Mesenchymal stem cell (in vitro differentiated cells and primary cell): ENCODE data around the gene SLC49A3.

Experiments
- DNase-seq: peaks from one replicate; pipeline ENCODE4 v3.0.0-alpha.2; 2013
- H2AFZ ChIP-seq: one replicate; pipeline ENCODE4 v1.6.1; 2013; ENCODE audit warnings: low read depth, mild to moderate bottlenecking, control low read depth, inconsistent platforms, low read length, moderate library complexity
- H2AK5ac ChIP-seq: 2 replicates; pipeline ENCODE4 v1.6.1; 2013; ENCODE audit warnings: low read length, moderate library complexity, mild to moderate bottlenecking, inconsistent platforms; ENCODE audit not compliant: severe bottlenecking
- H2BK120ac ChIP-seq: one replicate; pipeline ENCODE4 v1.6.1; 2013; ENCODE audit warnings: low read depth, mild to moderate bottlenecking, inconsistent platforms, low read length, moderate library complexity
- H2BK12ac ChIP-seq, 2 experiments: one replicate each; pipeline ENCODE4 v1.6.1; 2013; ENCODE audit warnings: inconsistent platforms in 2 of 2, low read length in 2 of 2, mild to moderate bottlenecking in 2 of 2, moderate library complexity in 2 of 2, control low read depth in 1 of 2
- H2BK15ac ChIP-seq: one replicate; pipeline ENCODE4 v1.6.1; 2013; ENCODE audit warnings: mild to moderate bottlenecking, low read depth, inconsistent platforms; ENCODE audit not compliant: poor library complexity, severe bottlenecking
- H2BK5ac ChIP-seq: 2 replicates; pipeline ENCODE4 v1.6.1; 2013; ENCODE audit warnings: low read depth, mild to moderate bottlenecking, low read length, control low read depth, inconsistent platforms; ENCODE audit not compliant: poor library complexity, severe bottlenecking
- H3K14ac ChIP-seq, 2 experiments: one replicate each; pipeline ENCODE4 v1.6.1; 2013; ENCODE audit warnings: inconsistent platforms in 2 of 2, low read length in 2 of 2, control low read depth in 1 of 2, mild to moderate bottlenecking in 1 of 2, moderate library complexity in 1 of 2
- H3K18ac ChIP-seq, 2 experiments: one replicate each; pipeline ENCODE4 v1.6.1; 2013; ENCODE audit warnings: inconsistent platforms in 2 of 2, low read length in 2 of 2, control low read depth in 1 of 2, low read depth in 1 of 2, mild to moderate bottlenecking in 1 of 2
- H3K23ac ChIP-seq, 2 experiments: one replicate each; pipeline ENCODE4 v1.6.1; 2013; ENCODE audit warnings: inconsistent platforms in 2 of 2, low read length in 2 of 2, mild to moderate bottlenecking in 2 of 2, moderate library complexity in 2 of 2, control low read depth in 1 of 2
- H3K27ac ChIP-seq: 2 replicates; pipeline ENCODE4 v1.5.1; 2013; ENCODE audit warnings: mild to moderate bottlenecking, moderate library complexity, low read length, control low read depth, inconsistent platforms; ENCODE audit not compliant: poor library complexity, severe bottlenecking
- H3K27me3 ChIP-seq, 2 experiments: 2 replicates each; pipeline versions ENCODE4 v1.6.1 to v1.7.0; 2013; ENCODE audit warnings: low read length in 2 of 2, mild to moderate bottlenecking in 2 of 2, moderate library complexity in 2 of 2, control low read depth in 1 of 2, inconsistent platforms in 1 of 2; ENCODE audit not compliant: control insufficient read depth in 1 of 2, insufficient read depth in 1 of 2
- H3K36me3 ChIP-seq, 2 experiments: 2 replicates each; pipeline versions ENCODE4 v1.6.1 to v1.7.0; 2013; ENCODE audit warnings: low read length in 2 of 2, control low read depth in 1 of 2, inconsistent platforms in 1 of 2, low read depth in 1 of 2, mild to moderate bottlenecking in 1 of 2; ENCODE audit not compliant: insufficient read depth in 2 of 2, control insufficient read depth in 1 of 2
- H3K4ac ChIP-seq, 2 experiments: one replicate each; pipeline ENCODE4 v1.6.1; 2013; ENCODE audit warnings: inconsistent platforms in 2 of 2, low read length in 2 of 2, mild to moderate bottlenecking in 2 of 2, moderate library complexity in 2 of 2, control low read depth in 1 of 2, low read depth in 1 of 2
- H3K4me1 ChIP-seq: 2 replicates; pipeline ENCODE4 v1.6.1; 2013; ENCODE audit warnings: low read depth, low read length, control low read depth; ENCODE audit not compliant: control insufficient read depth, insufficient read depth
- H3K4me2 ChIP-seq: 2 replicates; pipeline ENCODE4 v1.6.1; 2013; ENCODE audit warnings: low read length, mild to moderate bottlenecking, inconsistent platforms; ENCODE audit not compliant: poor library complexity, severe bottlenecking
- H3K4me3 ChIP-seq, 2 experiments: 2 replicates each; pipeline versions ENCODE4 v1.5.1 to v1.7.0; 2013; ENCODE audit warnings: low read length in 2 of 2, mild to moderate bottlenecking in 2 of 2, control low read depth in 1 of 2, low read depth in 1 of 2; ENCODE audit not compliant: insufficient read depth in 1 of 2
- H3K79me1 ChIP-seq: replicated peaks from 2 replicates; pipeline ENCODE4 v1.6.1; 2013; ENCODE audit warnings: mild to moderate bottlenecking, control low read depth, low read length, inconsistent platforms; ENCODE audit not compliant: poor library complexity, severe bottlenecking
- H3K9ac ChIP-seq: 2 replicates; pipeline ENCODE4 v1.7.0; 2013; ENCODE audit warnings: mild to moderate bottlenecking, low read length, moderate library complexity
- H3K9me3 ChIP-seq: 2 replicates; pipeline ENCODE4 v1.7.0; 2013; ENCODE audit warnings: mild to moderate bottlenecking, low read length; ENCODE audit not compliant: control insufficient read depth
- H4K8ac ChIP-seq: one replicate; pipeline ENCODE4 v1.6.1; 2013; ENCODE audit warnings: inconsistent platforms, mild to moderate bottlenecking, low read length, moderate library complexity
- H4K91ac ChIP-seq: one replicate; pipeline ENCODE4 v1.6.1; 2013; ENCODE audit warnings: mild to moderate bottlenecking, low read length, inconsistent platforms
- whole genome bisulfite sequencing: methylation state at CpG from one replicate; pipeline ENCODE4 v1.1.7; 2013; ENCODE audit warnings: mixed read lengths; 5-methylcytosine and 5-hydroxymethylcytosine counted together

SLC49A3 gene

DNA sequence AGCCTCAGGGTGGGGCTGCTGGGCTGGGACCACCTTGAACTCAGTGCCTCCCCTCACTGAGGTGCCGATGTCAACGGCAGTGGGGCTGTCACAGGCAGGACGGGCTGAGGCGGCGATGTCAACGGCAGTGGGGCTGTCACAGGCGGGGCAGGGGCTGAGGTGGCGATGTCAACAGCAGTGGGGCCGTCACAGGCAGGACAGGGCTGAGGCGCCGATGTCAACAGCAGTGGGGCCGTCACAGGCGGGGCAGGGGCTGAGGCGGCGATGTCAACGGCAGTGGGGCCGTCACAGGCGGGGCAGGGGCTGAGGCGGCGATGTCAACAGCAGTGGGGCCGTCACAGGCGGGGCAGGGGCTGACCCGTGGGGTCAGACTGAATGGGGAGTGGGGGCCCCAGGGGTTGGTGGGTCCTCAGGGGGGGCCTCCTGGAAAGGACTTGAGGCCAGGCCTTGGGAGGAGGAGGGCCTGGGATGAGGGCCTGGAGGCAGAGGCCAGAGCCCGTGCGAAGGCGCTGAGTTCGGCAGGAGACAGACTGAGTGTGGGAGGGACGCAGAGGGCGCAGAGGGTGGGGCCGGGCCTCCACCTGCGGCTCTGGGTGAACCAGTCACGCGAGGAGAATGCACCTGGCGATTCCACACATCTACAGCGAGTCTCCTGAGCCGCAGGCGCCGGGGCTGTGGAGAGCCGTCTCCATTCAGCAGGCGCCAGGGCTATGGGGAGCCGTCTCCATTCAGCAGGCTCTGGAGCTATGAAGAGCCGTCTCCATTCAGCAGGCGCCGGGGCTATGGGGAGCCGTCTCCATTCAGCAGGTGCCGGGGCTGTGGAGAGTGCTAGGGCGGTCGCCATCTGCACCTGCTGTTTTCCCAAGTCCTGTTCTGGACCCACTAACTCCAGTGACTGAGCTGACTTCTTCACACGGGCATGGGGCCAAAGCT, 37.7 kb downstream of the SLC49A3 start:
- no peak overlapping the region for H3K4ac ChIP-seq
- H2BK12ac ChIP-seq = no peak overlapping the region
- no peak overlapping the region for H4K91ac ChIP-seq
- no peak overlapping the region for H3K18ac ChIP-seq
- H3K9me3 ChIP-seq = no peaks in the 10 kb centered on the region
- H3K4me3 ChIP-seq = no peak overlapping the region
- no peaks in the 10 kb centered on the region for H3K4me1 ChIP-seq
- WGBS = 83% methylated on average over 43 of the region's 49 CpGs
- H2BK5ac ChIP-seq = no peak overlapping the region
- H3K27me3 ChIP-seq = peaks cover 0 to 65% of the 10 kb centered on the region in 2 experiments
- no peak overlapping the region for H3K23ac ChIP-seq
- no peak overlapping the region for H2BK120ac ChIP-seq
- H3K36me3 ChIP-seq = no peaks in the 10 kb centered on the region
- H3K14ac ChIP-seq = no peak overlapping the region
- H2BK15ac ChIP-seq = no peak overlapping the region
- no peaks in the 10 kb centered on the region for H3K79me1 ChIP-seq
- no peak overlapping the region for H3K27ac ChIP-seq
- no peak overlapping the region for H3K9ac ChIP-seq
- no peak overlapping the region for H3K4me2 ChIP-seq
- H2AFZ ChIP-seq = no peak overlapping the region
- no peak for DNase-seq
- H2AK5ac ChIP-seq = no peak overlapping the region
- no peak overlapping the region for H4K8ac ChIP-seq

- no peak overlapping the region for H4K91ac ChIP-seq
- H2AFZ ChIP-seq = no peak overlapping the region
- H3K9ac ChIP-seq = no peak overlapping the region
- H2BK12ac ChIP-seq = no peak overlapping the region
- no peaks in the 10 kb centered on the region for H3K36me3 ChIP-seq
- DNase-seq = no peak
- 94% methylated on average over 18 of the region's 18 CpGs for WGBS
- H3K4me3 ChIP-seq = no peak overlapping the region
- H3K14ac ChIP-seq = no peak overlapping the region
- H3K27ac ChIP-seq = no peak overlapping the region
- H2AK5ac ChIP-seq = no peak overlapping the region
- no peaks in the 10 kb centered on the region for H3K4me1 ChIP-seq
- no peaks in the 10 kb centered on the region for H3K9me3 ChIP-seq
- H3K4me2 ChIP-seq = no peak overlapping the region
- no peak overlapping the region for H3K18ac ChIP-seq
- H3K27me3 ChIP-seq = peaks cover 0 to 58% of the 10 kb centered on the region in 2 experiments
- no peak overlapping the region for H3K23ac ChIP-seq
- H3K4ac ChIP-seq = no peak overlapping the region
- H2BK15ac ChIP-seq = no peak overlapping the region
- H2BK5ac ChIP-seq = no peak overlapping the region
- no peaks in the 10 kb centered on the region for H3K79me1 ChIP-seq
- H2BK120ac ChIP-seq = no peak overlapping the region
- H4K8ac ChIP-seq = no peak overlapping the region
Observed at GRCh38 chr4:650461-650860, 38.5 kb downstream of the SLC49A3 start.

GRCh38 chr4:649751-650310, 39.1 kb downstream of the SLC49A3 start:
- no peak for DNase-seq
- H3K23ac ChIP-seq = no peak overlapping the region
- H3K79me1 ChIP-seq = no peaks in the 10 kb centered on the region
- no peak overlapping the region for H3K9ac ChIP-seq
- no peak overlapping the region for H3K14ac ChIP-seq
- H2BK120ac ChIP-seq = no peak overlapping the region
- no peak overlapping the region for H3K27ac ChIP-seq
- H2BK5ac ChIP-seq = no peak overlapping the region
- no peak overlapping the region for H2BK15ac ChIP-seq
- H2BK12ac ChIP-seq = no peak overlapping the region
- no peak overlapping the region for H2AK5ac ChIP-seq
- no peaks in the 10 kb centered on the region for H3K9me3 ChIP-seq
- H3K4me3 ChIP-seq = no peak overlapping the region
- no peak overlapping the region for H4K8ac ChIP-seq
- H3K4me1 ChIP-seq = no peaks in the 10 kb centered on the region
- H3K27me3 ChIP-seq = peaks cover 0 to 51% of the 10 kb centered on the region in 2 experiments
- H3K18ac ChIP-seq = no peak overlapping the region
- no peak overlapping the region for H3K4me2 ChIP-seq
- 88% methylated on average over 13 of the region's 13 CpGs for WGBS
- no peak overlapping the region for H3K4ac ChIP-seq
- no peak overlapping the region for H2AFZ ChIP-seq
- H4K91ac ChIP-seq = no peak overlapping the region
- no peaks in the 10 kb centered on the region for H3K36me3 ChIP-seq

DNA sequence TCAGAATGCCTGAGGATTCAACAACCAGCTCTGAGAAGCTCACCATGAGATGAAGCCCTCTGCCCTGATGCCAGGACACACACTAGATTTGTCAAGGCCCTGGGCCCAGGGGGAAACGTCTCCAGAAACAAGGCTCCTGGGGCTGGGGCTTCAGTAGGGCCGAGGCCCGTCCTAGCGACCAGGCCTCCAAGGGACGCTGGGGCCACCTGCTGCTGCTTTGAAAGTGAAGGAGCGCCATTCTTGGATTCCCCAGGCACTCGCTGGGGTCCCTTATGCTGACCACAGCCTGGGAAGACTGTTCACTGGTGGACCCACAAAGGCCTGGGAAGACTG, 39.7 kb downstream of the SLC49A3 start:
- H2BK15ac ChIP-seq = no peak overlapping the region
- H3K4me1 ChIP-seq = no peaks in the 10 kb centered on the region
- WGBS = 86% methylated on average over 7 of the region's 7 CpGs
- no peak overlapping the region for H4K8ac ChIP-seq
- no peak overlapping the region for H2BK120ac ChIP-seq
- no peak overlapping the region for H3K23ac ChIP-seq
- H3K9ac ChIP-seq = no peak overlapping the region
- no peak overlapping the region for H3K4ac ChIP-seq
- peaks cover 0 to 47% of the 10 kb centered on the region in 2 experiments for H3K27me3 ChIP-seq
- H2AFZ ChIP-seq = no peak overlapping the region
- no peak overlapping the region for H3K4me3 ChIP-seq
- H3K14ac ChIP-seq = no peak overlapping the region
- no peak overlapping the region for H4K91ac ChIP-seq
- H2BK5ac ChIP-seq = no peak overlapping the region
- no peaks in the 10 kb centered on the region for H3K36me3 ChIP-seq
- no peak overlapping the region for H2BK12ac ChIP-seq
- H3K4me2 ChIP-seq = no peak overlapping the region
- H3K9me3 ChIP-seq = no peaks in the 10 kb centered on the region
- no peak overlapping the region for H2AK5ac ChIP-seq
- DNase-seq = no peak
- H3K27ac ChIP-seq = no peak overlapping the region
- H3K18ac ChIP-seq = no peak overlapping the region
- no peaks in the 10 kb centered on the region for H3K79me1 ChIP-seq
